GM12878 (cell line): ENCODE measurements around the gene BLTP3B. TPM values are rescaled to one million over a fixed set of nuclear protein-coding genes. Genes with fewer than 3 reads are reported as not detected.

Source experiments
- ATAC-seq: fragments of 200-7000 bp; cut with Tn5 transposase; 3 replicates; pipeline ENCODE4 v1.9.1; 2020; ENCODE audit warnings: mild to moderate bottlenecking, moderate library complexity
- BruUV-seq: library from RNA; stranded (reverse); fragments of 400-500 nt; replicated peaks from 2 replicates; lab custom pipeline; 2021; lab: Mats Ljungman, UMichigan
- CTCF ChIA-PET: fragments of 300-600 bp; sonication (Branson Sonifier 250); formaldehyde crosslinking; extraction: SDS; loops from one replicate; lab custom pipeline; 2021; ENCODE audit warnings: inconsistent platforms; lab: Yijun Ruan, JAX
- POLR2A ChIA-PET: fragments of 350-600 bp; formaldehyde crosslinking; extraction: SDS; loops from one replicate; lab custom pipeline; 2021; ENCODE audit warnings: inconsistent platforms; lab: Charles Lee
- RAD21 ChIA-PET: fragments of 300-600 bp; sonication (Branson Sonifier 250); formaldehyde crosslinking; loops from one replicate; lab custom pipeline; 2023; ENCODE audit warnings: antibody characterized with exemption; ENCODE audit not compliant: unreplicated experiment; lab: Charles Lee
- SMC1A ChIA-PET: fragments of 300-600 bp; sonication (Branson Sonifier 250); formaldehyde crosslinking; loops from one replicate; lab custom pipeline; 2023; ENCODE audit not compliant: unreplicated experiment, uncharacterized antibody; lab: Charles Lee
- DNase-seq: peaks from one replicate; pipeline ENCODE4 v3.0.0-alpha.2; 2011; ENCODE audit warnings: low read depth, low spot score
- FAIRE-seq: peaks from 3 replicates; lab custom pipeline; 2011; peaks lifted over from hg19 to GRCh38; lab: Jason Lieb, UNC
- H2AFZ ChIP-seq: 2 replicates; pipeline ENCODE4 v1.6.0; 2011; ENCODE audit warnings: low read depth, low read length, control low read depth; ENCODE audit not compliant: control insufficient read depth
- H3K27ac ChIP-seq: 2 replicates; pipeline ENCODE4 v1.5.1; 2011; ENCODE audit warnings: control low read depth; ENCODE audit not compliant: control insufficient read depth, insufficient read depth
- H3K27me3 ChIP-seq, 2 experiments: replicated peaks in 1 of 2; 2 replicates each; pipeline versions ENCODE4 v1.6.0 to v1.6.1; 2011; ENCODE audit warnings: low read length in 1 of 2; ENCODE audit not compliant: control insufficient read depth in 2 of 2, insufficient read depth in 2 of 2
- H3K36me3 ChIP-seq, 2 experiments: 2 replicates each; pipeline ENCODE4 v1.5.1; 2011; ENCODE audit warnings: low read length in 1 of 2; ENCODE audit not compliant: control insufficient read depth in 2 of 2, insufficient read depth in 2 of 2
- H3K4me1 ChIP-seq: 2 replicates; pipeline ENCODE4 v1.6.1; 2011; ENCODE audit warnings: mild to moderate bottlenecking, low read length, moderate library complexity, mixed read lengths; ENCODE audit not compliant: control insufficient read depth, insufficient read depth
- H3K4me2 ChIP-seq: 2 replicates; pipeline ENCODE4 v1.6.0; 2011; ENCODE audit warnings: control low read depth; ENCODE audit not compliant: control insufficient read depth, insufficient read depth
- H3K4me3 ChIP-seq: fragments of 200-600 bp; sonication (generic); 2 replicates; pipeline ENCODE4 v1.5.1; 2016
- H3K79me2 ChIP-seq: 2 replicates; pipeline ENCODE4 v1.6.0; 2011; ENCODE audit warnings: low read length; ENCODE audit not compliant: control insufficient read depth, insufficient read depth
- H3K9ac ChIP-seq: 2 replicates; pipeline ENCODE4 v1.8.0; 2011; ENCODE audit warnings: low read length, control low read depth, mixed read lengths; ENCODE audit not compliant: control insufficient read depth, insufficient read depth
- H3K9me3 ChIP-seq: replicated peaks from 3 replicates; pipeline ENCODE4 v1.5.1; 2011; ENCODE audit warnings: mild to moderate bottlenecking, low read length; ENCODE audit not compliant: control insufficient read depth, insufficient read depth
- H4K20me1 ChIP-seq: 2 replicates; pipeline ENCODE4 v1.6.0; 2011; ENCODE audit not compliant: control insufficient read depth, insufficient read depth
- KLF5 ChIP-seq: fragments of 450-650 bp; IDR thresholded peaks from 2 replicates; pipeline ENCODE4 v1.6.1; 2014; ENCODE audit warnings: mild to moderate bottlenecking; ENCODE audit not compliant: partially characterized antibody
- SMARCA5 ChIP-seq: fragments of 450-650 bp; IDR thresholded peaks from 2 replicates; pipeline ENCODE4 v1.6.1; 2017; ENCODE audit warnings: mild to moderate bottlenecking
- SRF ChIP-seq, 2 experiments: IDR thresholded peaks; 2 replicates each; pipeline ENCODE4 v1.6.1; 2011; ENCODE audit warnings: low read depth in 2 of 2, low read length in 2 of 2, mild to moderate bottlenecking in 1 of 2, moderate library complexity in 1 of 2
- WGBS: methylation state at CpG from one replicate; pipeline ENCODE4 v1.1.6; 2016; ENCODE audit warnings: low lambda C conversion rate; ENCODE audit not compliant: insufficient replicate concordance, insufficient coverage; ENCODE audit errors: missing lambda C conversion rate; 5-methylcytosine and 5-hydroxymethylcytosine counted together
- in situ Hi-C: fragments of 300-500 bp; cut with MboI; formaldehyde crosslinking; loops from 9 replicates; pipeline ENCODE4 v1.14.3; 2018; ENCODE audit warnings: mixed read lengths
- intact Hi-C: fragments of 100-400 bp; cut with micrococcal nuclease; formaldehyde crosslinking; loops from one replicate; pipeline ENCODE4 v1.14.2; 2022; ENCODE audit not compliant: unreplicated experiment
- polyA plus RNA-seq, 11 experiments: library from polyadenylated mRNA; depleted of rRNA in 4 of 11; unstranded in 6 of 11; stranded (reverse) in 5 of 11; fragments of >200 nt; fragmentation: Nextera tagmentation in 4 of 11; fragmentation: Illumina TruSeq in 1 of 11; extraction: Ambion mirVana in 4 of 11; extraction: Trizol in 1 of 11; gene quantifications; 1 replicate in 1 of 11; 2 replicates in 10 of 11; pipeline versions ENCODE4 v1.2.1 to v1.2.3, GENCODE V29; 2011 to 2016; ENCODE audit warnings: inconsistent platforms in 2 of 11, missing spikeins in 2 of 11, low read depth in 1 of 11
- total RNA-seq, 4 experiments: library from RNA; depleted of rRNA in 3 of 4; stranded (reverse); fragments of >200 nt in 3 of 4; fragmentation: Illumina TruSeq in 1 of 4; extraction: Trizol in 1 of 4; gene quantifications; 2 replicates each; pipeline versions ENCODE4 v1.2.1 to v1.2.3, GENCODE V29; 2013 to 2021
- TF ChIP-seq, protein P1 (sequence below): fragments of 450-650 bp; IDR thresholded peaks from 2 replicates; pipeline ENCODE4 v1.6.1; 2017; ENCODE audit warnings: mild to moderate bottlenecking, low read depth, inconsistent platforms; ENCODE audit not compliant: poor library complexity, severe bottlenecking
- TF ChIP-seq, protein P2 (sequence below): fragments of 450-650 bp; IDR thresholded peaks from 2 replicates; pipeline ENCODE4 v1.6.1; 2017; ENCODE audit warnings: mild to moderate bottlenecking

Gene BLTP3B
- total and polyA plus RNA-seq, 10 of the 15 experiments (the other 5 are each of a cell fraction or from before 2014, with no cell fraction given), result 3.6 to 23.6 (median 17.0) TPM

DNA sequence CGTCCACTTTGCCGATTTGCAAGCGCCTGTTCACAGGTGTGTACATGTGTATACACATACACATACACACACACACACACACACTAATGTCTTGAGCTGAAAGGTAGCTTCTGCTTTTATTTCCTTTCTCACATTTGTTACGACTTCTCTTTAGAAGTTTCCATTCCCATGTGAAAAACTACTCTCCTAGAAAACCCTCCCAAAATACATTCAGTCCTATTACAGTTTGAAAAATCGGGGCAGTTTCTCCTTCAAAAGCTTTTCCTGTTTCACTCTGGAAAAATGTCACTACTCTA is 3.9 kb downstream of the BLTP3B start:
- H3K4me2 ChIP-seq, result peak overlapping the region; percentile 38
- H3K4me1 ChIP-seq, result peaks cover 14% of the 10 kb centered on the region
- POLR2A ChIA-PET, result interaction anchor here (0.6 to 1.3 kb wide), 4 partner anchors 10 to 1746 kb away, joined by 3 to 7 read pairs (median 4); partner anchors contain the start of gene ACTR6
- H3K4me3 ChIP-seq, result peak overlapping the region; percentile 48
- no peaks in the 10 kb centered on the region for H3K27me3 ChIP-seq
- peak overlapping the region; percentile 21 for H3K27ac ChIP-seq
- no TSS peak for BruUV-seq
- no peaks in the 10 kb centered on the region for H3K9me3 ChIP-seq
- no peaks in the 10 kb centered on the region for H4K20me1 ChIP-seq
- H3K79me2 ChIP-seq, result peaks cover 63% of the 10 kb centered on the region
- CTCF ChIA-PET, result interaction anchor here (0.9 to 6.3 kb wide), 13 partner anchors 10 to 428 kb away, joined by 3 to 45 read pairs (median 4); partner anchors contain the start of gene ACTR6
- in situ Hi-C loops (no loop called here), intact Hi-C loops (no loop called here)
- SMC1A ChIA-PET, result interaction anchor here (0.5 to 2.1 kb wide), 11 partner anchors 10 to 190 kb away, joined by 3 to 6 read pairs (median 3); partner anchors contain the start of gene ACTR6
- no peak for FAIRE-seq
- no peaks in the 10 kb centered on the region for H3K36me3 ChIP-seq
- ATAC-seq, result peak; percentile 1; the same call in 1 of the 3 replicates
- no peak overlapping the region for H2AFZ ChIP-seq
- no peak overlapping the region for H3K9ac ChIP-seq
- TF ChIP-seq SMARCA5 (no peak), SRF (IDR thresholded peaks at IDR 0.05; ENCODE audit: low read depth in 2 of 2, low read length in 2 of 2) (no peak), KLF5 (no peak)
- TF ChIP-seq, protein P1, sequence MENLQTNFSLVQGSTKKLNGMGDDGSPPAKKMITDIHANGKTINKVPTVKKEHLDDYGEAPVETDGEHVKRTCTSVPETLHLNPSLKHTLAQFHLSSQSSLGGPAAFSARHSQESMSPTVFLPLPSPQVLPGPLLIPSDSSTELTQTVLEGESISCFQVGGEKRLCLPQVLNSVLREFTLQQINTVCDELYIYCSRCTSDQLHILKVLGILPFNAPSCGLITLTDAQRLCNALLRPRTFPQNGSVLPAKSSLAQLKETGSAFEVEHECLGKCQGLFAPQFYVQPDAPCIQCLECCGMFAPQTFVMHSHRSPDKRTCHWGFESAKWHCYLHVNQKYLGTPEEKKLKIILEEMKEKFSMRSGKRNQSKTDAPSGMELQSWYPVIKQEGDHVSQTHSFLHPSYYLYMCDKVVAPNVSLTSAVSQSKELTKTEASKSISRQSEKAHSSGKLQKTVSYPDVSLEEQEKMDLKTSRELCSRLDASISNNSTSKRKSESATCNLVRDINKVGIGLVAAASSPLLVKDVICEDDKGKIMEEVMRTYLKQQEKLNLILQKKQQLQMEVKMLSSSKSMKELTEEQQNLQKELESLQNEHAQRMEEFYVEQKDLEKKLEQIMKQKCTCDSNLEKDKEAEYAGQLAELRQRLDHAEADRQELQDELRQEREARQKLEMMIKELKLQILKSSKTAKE, result no peak
- TF ChIP-seq, protein P2, sequence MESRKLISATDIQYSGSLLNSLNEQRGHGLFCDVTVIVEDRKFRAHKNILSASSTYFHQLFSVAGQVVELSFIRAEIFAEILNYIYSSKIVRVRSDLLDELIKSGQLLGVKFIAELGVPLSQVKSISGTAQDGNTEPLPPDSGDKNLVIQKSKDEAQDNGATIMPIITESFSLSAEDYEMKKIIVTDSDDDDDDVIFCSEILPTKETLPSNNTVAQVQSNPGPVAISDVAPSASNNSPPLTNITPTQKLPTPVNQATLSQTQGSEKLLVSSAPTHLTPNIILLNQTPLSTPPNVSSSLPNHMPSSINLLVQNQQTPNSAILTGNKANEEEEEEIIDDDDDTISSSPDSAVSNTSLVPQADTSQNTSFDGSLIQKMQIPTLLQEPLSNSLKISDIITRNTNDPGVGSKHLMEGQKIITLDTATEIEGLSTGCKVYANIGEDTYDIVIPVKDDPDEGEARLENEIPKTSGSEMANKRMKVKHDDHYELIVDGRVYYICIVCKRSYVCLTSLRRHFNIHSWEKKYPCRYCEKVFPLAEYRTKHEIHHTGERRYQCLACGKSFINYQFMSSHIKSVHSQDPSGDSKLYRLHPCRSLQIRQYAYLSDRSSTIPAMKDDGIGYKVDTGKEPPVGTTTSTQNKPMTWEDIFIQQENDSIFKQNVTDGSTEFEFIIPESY, result no peak
- RAD21 ChIA-PET, result interaction anchor here (0.5 to 1.9 kb wide), 8 partner anchors 14 to 266 kb away, joined by 3 to 6 read pairs (median 4); partner anchors contain the start of gene ACTR6
- no peak for DNase-seq
- WGBS, result 0% methylated on average over 5 of the region's 5 CpGs
